K562 (cell line): ENCODE measurements around the gene GTPBP1. TPM values are rescaled to one million over a fixed set of nuclear protein-coding genes. Genes with fewer than 3 reads are reported as not detected.

Source experiments
- ATAC-seq: fragments of 200-7000 bp; cut with Tn5 transposase; 3 replicates; pipeline ENCODE4 v1.9.1; 2020; ENCODE audit warnings: moderate library complexity
- BruUV-seq: library from RNA; stranded (reverse); fragments of 400-500 nt; replicated peaks from 2 replicates; lab custom pipeline; 2021; lab: Mats Ljungman, UMichigan
- CTCF ChIA-PET: fragments of 300-600 bp; formaldehyde crosslinking; extraction: SDS; loops from one replicate; lab custom pipeline; 2021; ENCODE audit warnings: low intra/inter-chr PET ratio; lab: Yijun Ruan, JAX
- POLR2A ChIA-PET: fragments of 300-600, 350-650 bp; sonication (Branson Sonifier 250); formaldehyde crosslinking; extraction: SDS; loops from one replicate; lab custom pipeline; 2021; ENCODE audit warnings: antibody characterized with exemption, inconsistent platforms; lab: Yijun Ruan, JAX
- DNase-seq, 4 experiments: peaks; one replicate each; pipeline versions ENCODE4 v3.0.0 to v3.0.0-alpha.2; 2011 to 2018; ENCODE audit warnings: low spot score in 3 of 4, mixed read lengths in 3 of 4; ENCODE audit errors: extremely low read depth in 1 of 4
- FAIRE-seq: peaks from 2 replicates; lab custom pipeline; 2011; peaks lifted over from hg19 to GRCh38; lab: Jason Lieb, UNC
- H2AFZ ChIP-seq: 2 replicates; pipeline ENCODE4 v1.6.0; 2011; ENCODE audit warnings: low read depth, low read length, control low read depth, inconsistent platforms
- H3K27ac ChIP-seq: fragments of 200-600 bp; 3 replicates; pipeline ENCODE4 v1.8.0; 2011; ENCODE audit warnings: low read depth, mild to moderate bottlenecking, control low read depth, inconsistent platforms, low read length, moderate library complexity, mixed read lengths; ENCODE audit errors: extremely low read depth
- H3K27me3 ChIP-seq, 2 experiments: fragments of 300-600 bp in 1 of 2; 2 replicates in 1 of 2; 3 replicates in 1 of 2; pipeline versions ENCODE4 v1.6.0 to v1.8.0; 2011; ENCODE audit warnings: inconsistent platforms in 2 of 2, low read length in 2 of 2, mild to moderate bottlenecking in 1 of 2, mixed read lengths in 1 of 2, moderate library complexity in 1 of 2; ENCODE audit not compliant: control insufficient read depth in 2 of 2, insufficient read depth in 2 of 2
- H3K36me3 ChIP-seq: fragments of 300-600 bp; 3 replicates; pipeline ENCODE4 v1.8.0; 2011; ENCODE audit warnings: mild to moderate bottlenecking, low read length, inconsistent platforms; ENCODE audit not compliant: control insufficient read depth, insufficient read depth
- H3K4me1 ChIP-seq, 2 experiments: fragments of 200-600 bp in 1 of 2; replicated peaks in 1 of 2; 2 replicates in 1 of 2; 3 replicates in 1 of 2; pipeline versions ENCODE4 v1.5.1 to v1.8.0; 2011; ENCODE audit warnings: inconsistent platforms in 2 of 2, low read length in 2 of 2, mild to moderate bottlenecking in 1 of 2, mixed read lengths in 1 of 2, moderate library complexity in 1 of 2; ENCODE audit not compliant: control insufficient read depth in 2 of 2, insufficient read depth in 2 of 2
- H3K4me2 ChIP-seq: 2 replicates; pipeline ENCODE4 v1.6.1; 2011; ENCODE audit warnings: low read length, control low read depth, inconsistent platforms, mixed read lengths; ENCODE audit not compliant: insufficient read depth
- H3K4me3 ChIP-seq: fragments of 200-600 bp; sonication (generic), shearing (Covaris generic); 2 replicates; pipeline ENCODE4 v1.5.1; 2016; ENCODE audit warnings: control low read depth, inconsistent platforms
- H3K79me2 ChIP-seq: fragments of 200-600 bp; 3 replicates; pipeline ENCODE4 v1.8.0; 2011; ENCODE audit warnings: low read length, inconsistent platforms; ENCODE audit not compliant: control insufficient read depth, insufficient read depth
- H3K9ac ChIP-seq, 2 experiments: 2 replicates each; pipeline versions ENCODE4 v1.6.0 to v1.6.1; 2011; ENCODE audit warnings: low read depth in 2 of 2, low read length in 2 of 2, control low read depth in 1 of 2, inconsistent platforms in 1 of 2, mild to moderate bottlenecking in 1 of 2, mixed read lengths in 1 of 2; ENCODE audit not compliant: insufficient read depth in 1 of 2
- H3K9me1 ChIP-seq: one replicate; pipeline ENCODE4 v1.6.0; 2011; ENCODE audit warnings: inconsistent platforms, mild to moderate bottlenecking, low read length, moderate library complexity; ENCODE audit not compliant: control insufficient read depth, insufficient read depth
- H3K9me3 ChIP-seq: replicated peaks from 2 replicates; pipeline ENCODE4 v1.5.1; 2011; ENCODE audit warnings: low read depth, low read length, inconsistent platforms; ENCODE audit not compliant: control insufficient read depth, insufficient read depth
- H4K20me1 ChIP-seq: replicated peaks from 2 replicates; pipeline ENCODE4 v1.6.1; 2011; ENCODE audit warnings: low read length, inconsistent platforms, mixed read lengths; ENCODE audit not compliant: control insufficient read depth, insufficient read depth
- ARID3B ChIP-seq: fragments of 250-450 bp; sonication (Bioruptor Pico); IDR thresholded peaks from 2 replicates; pipeline ENCODE4 v1.4.0; 2020; ENCODE audit warnings: borderline replicate concordance
- CHD4 ChIP-seq: fragments of 200-600 bp; sonication (generic); IDR thresholded peaks from 3 replicates; pipeline ENCODE4 v1.6.1; 2012; ENCODE audit warnings: low read depth, mild to moderate bottlenecking, mixed read lengths, low read length, inconsistent platforms; ENCODE audit not compliant: insufficient read depth, insufficient replicate concordance, poor library complexity, severe bottlenecking
- CSDE1 ChIP-seq, 2 experiments: fragments of 450-650 bp; IDR thresholded peaks; 2 replicates each; pipeline ENCODE4 v1.6.1; 2016; ENCODE audit warnings: mild to moderate bottlenecking in 1 of 2
- E2F5 ChIP-seq: sonication (generic); formaldehyde crosslinking; IDR thresholded peaks from 2 replicates; pipeline ENCODE4 v1.8.0; 2022; ENCODE audit warnings: mild to moderate bottlenecking, missing genetic modification reagents
- ELK1 ChIP-seq: sonication (generic); formaldehyde crosslinking; IDR thresholded peaks from 2 replicates; pipeline ENCODE4 v1.8.1; 2022; ENCODE audit warnings: missing genetic modification reagents
- HEY1 ChIP-seq: fragments of 250-450 bp; sonication (Bioruptor Pico); IDR thresholded peaks from 2 replicates; pipeline ENCODE4 v1.5.0; 2020; ENCODE audit warnings: mild to moderate bottlenecking, moderate library complexity, borderline replicate concordance
- JUN ChIP-seq, 2 experiments: sonication (generic) in 1 of 2; formaldehyde crosslinking in 1 of 2; IDR thresholded peaks; 2 replicates each; pipeline versions ENCODE4 v1.6.1 to v1.8.0; 2012 to 2022; ENCODE audit warnings: borderline replicate concordance in 2 of 2, mild to moderate bottlenecking in 2 of 2, improper control_type of control experiment in 1 of 2, low read depth in 1 of 2, low read length in 1 of 2, missing genetic modification reagents in 1 of 2
- NR4A1 ChIP-seq, 2 experiments: fragments of 250-450 bp in 1 of 2; fragments of 450-650 bp in 1 of 2; sonication (Bioruptor Pico) in 1 of 2; IDR thresholded peaks; 2 replicates each; pipeline versions ENCODE4 v1.4.0 to v1.6.1; 2016 to 2020; ENCODE audit warnings: mild to moderate bottlenecking in 2 of 2, missing compliant biosample characterization in 1 of 2, missing genetic modification characterization in 1 of 2, moderate library complexity in 1 of 2
- PYGO2 ChIP-seq: fragments of 450-650 bp; IDR thresholded peaks from 2 replicates; pipeline ENCODE4 v1.6.1; 2016; ENCODE audit warnings: mild to moderate bottlenecking, missing genetic modification characterization, moderate library complexity, missing compliant biosample characterization
- RAD51 ChIP-seq: fragments of 450-650 bp; IDR thresholded peaks from 2 replicates; pipeline ENCODE4 v1.7.1; 2016; ENCODE audit warnings: low read depth, mild to moderate bottlenecking, borderline replicate concordance
- ZKSCAN8 ChIP-seq: fragments of 200-800 bp; sonication (Bioruptor generic); IDR thresholded peaks from 2 replicates; pipeline ENCODE4 v1.6.1; 2016; ENCODE audit warnings: missing genetic modification characterization, missing compliant biosample characterization
- WGBS: fragments of 100-300 bp; shearing (Covaris generic); methylation state at CpG from one replicate; pipeline ENCODE4 v1.1.6; 2016; ENCODE audit warnings: low coverage, mixed read lengths; ENCODE audit not compliant: insufficient coverage; ENCODE audit errors: missing lambda C conversion rate; 5-methylcytosine and 5-hydroxymethylcytosine counted together
- in situ Hi-C: fragments of 300-500 bp; cut with MboI; formaldehyde crosslinking; loops from 4 replicates; pipeline ENCODE4 v1.15.0; 2018; ENCODE audit warnings: inconsistent platforms, mixed read lengths
- intact Hi-C: fragments of 100-400 bp; cut with micrococcal nuclease; formaldehyde crosslinking; loops from 2 replicates; pipeline ENCODE4 v1.14.2; 2022
- polyA plus RNA-seq, 8 experiments: library from polyadenylated mRNA; depleted of rRNA in 4 of 8; stranded (reverse) in 5 of 8; unstranded in 3 of 8; fragments of >200 nt; fragmentation: Nextera tagmentation in 2 of 8; fragmentation: Illumina TruSeq in 1 of 8; extraction: Ambion mirVana in 2 of 8; extraction: Trizol in 1 of 8; gene quantifications; 2 replicates each; pipeline versions ENCODE4 v1.2.1 to v1.2.3, GENCODE V29; 2011 to 2014; ENCODE audit warnings: inconsistent platforms in 1 of 8, missing spikeins in 1 of 8
- total RNA-seq, 7 experiments: library from RNA; depleted of rRNA in 6 of 7; stranded (reverse); fragments of >200 nt in 6 of 7; fragmentation: Illumina TruSeq in 2 of 7; extraction: Trizol in 2 of 7; gene quantifications; 2 replicates each; pipeline versions ENCODE4 v1.2.1 to v1.2.3, GENCODE V29; 2011 to 2021; ENCODE audit warnings: low replicate concordance in 1 of 7

The GTPBP1 gene
- total and polyA plus RNA-seq, 9 of the 15 experiments (the other 6 are each of a cell fraction or from before 2014, with no cell fraction given) = 0.83 to 53.2 (median 23.3) TPM

GRCh38 chr22:38731703-38732161 is 26.0 kb downstream of the GTPBP1 start:
- no peak overlapping the region for H3K4me2 ChIP-seq
- ChIA-PET POLR2A (interaction anchor here (0.6 to 3.4 kb wide), 5 partner anchors 8 to 27 kb away, joined by 4 to 24 read pairs (median 5); partner anchors contain the start of gene GTPBP1), CTCF (no interaction called here)
- WGBS = 94% methylated on average over 3 of the region's 6 CpGs
- H2AFZ ChIP-seq = no peak overlapping the region
- H3K27me3 ChIP-seq = no peaks in the 10 kb centered on the region
- no peaks in the 10 kb centered on the region for H3K79me2 ChIP-seq
- FAIRE-seq (no peak), DNase-seq (no peak), ATAC-seq (no peak)
- H3K9me3 ChIP-seq = no peaks in the 10 kb centered on the region
- H3K4me3 ChIP-seq = no peak overlapping the region
- H3K36me3 ChIP-seq = peaks cover 92% of the 10 kb centered on the region; the same call in 2 of the 3 replicates
- no peaks in the 10 kb centered on the region for H3K9me1 ChIP-seq
- no peak overlapping the region for H3K27ac ChIP-seq
- H4K20me1 ChIP-seq = no peaks in the 10 kb centered on the region; the same call in 1 of the 2 replicates
- no TSS peak for BruUV-seq
- peaks cover 0 to 9% of the 10 kb centered on the region in 2 experiments; a peak in 2 of 5 replicates for H3K4me1 ChIP-seq
- peak overlapping the region in 1 of 2 experiments; percentile 9; a peak in 1 of 4 replicates for H3K9ac ChIP-seq
- in situ Hi-C loops = no loop called here
- intact Hi-C loops = no loop called here
- TF ChIP-seq RAD51 = no peak
- TF ChIP-seq E2F5 (CRISPR knock-in tag) = no peak
- no peak for TF ChIP-seq ARID3B (CRISPR knock-in tag)
- no peak for TF ChIP-seq HEY1 (CRISPR knock-in tag)
- TF ChIP-seq NR4A1 (CRISPR knock-in tag; IDR thresholded peaks at IDR 0.05) = no peak
- no peak for TF ChIP-seq NR4A1 (tag; IDR thresholded peaks at IDR 0.05)
- no peak for TF ChIP-seq CSDE1 (IDR thresholded peaks at IDR 0.05)
- TF ChIP-seq JUN (IDR thresholded peaks at IDR 0.05; ENCODE audit: borderline replicate concordance, low read depth, low read length) = no peak
- no peak for TF ChIP-seq JUN (CRISPR knock-in tag; IDR thresholded peaks at IDR 0.05; ENCODE audit: borderline replicate concordance)
- TF ChIP-seq ZKSCAN8 (CRISPR knock-in tag) = no peak
- TF ChIP-seq PYGO2 (tag) = no peak
- no peak for TF ChIP-seq ELK1 (CRISPR knock-in tag)
- TF ChIP-seq CHD4 = no peak
